ENCODE data around the gene BMPR1B. TPM values are rescaled to one million over a fixed set of nuclear protein-coding genes. Genes with fewer than 3 reads are reported as not detected.
A peak's percentile ranks its signal among the peaks of the same experiment; 100 is the strongest.

The BMPR1B gene
- polyA plus RNA-seq, 1 donor: 1.2 TPM

DNA sequence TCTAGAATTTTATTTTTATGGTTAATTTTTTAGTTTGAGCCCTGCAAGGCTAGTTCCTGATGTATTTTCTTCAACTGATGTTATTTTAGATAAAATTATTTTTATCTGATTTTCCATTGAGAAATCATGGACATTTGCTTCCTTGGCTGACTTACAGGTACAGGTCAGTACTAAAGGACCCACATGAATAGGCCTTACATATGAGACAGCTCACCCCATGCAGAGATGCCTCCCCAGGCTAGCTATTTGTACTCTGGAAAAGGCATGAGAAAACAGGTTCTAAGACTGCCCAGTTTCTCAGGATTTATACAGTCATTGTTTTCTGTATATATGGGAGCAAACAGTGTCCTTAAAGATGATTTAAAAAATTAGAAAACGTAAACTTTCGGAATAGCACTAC, 255.5 kb downstream of the BMPR1B start:
- Histone ChIP-seq H3K4me3 (ENCODE audit: low read length) (no peak overlapping the region), H3K4me1 (ENCODE audit: control insufficient read depth, insufficient read depth, low read length) (no peaks in the 10 kb centered on the region), H3K36me3 (ENCODE audit: control insufficient read depth, insufficient read depth, low read length) (no peaks in the 10 kb centered on the region), H3K27me3 (ENCODE audit: control insufficient read depth, insufficient read depth, low read length) (no peaks in the 10 kb centered on the region), H3K27ac (ENCODE audit: low read length) (no peak overlapping the region), H3K9me3 (ENCODE audit: control insufficient read depth, low read depth, low read length) (no peaks in the 10 kb centered on the region)
- 95% methylated on average over 2 of the region's 2 CpGs for WGBS (ENCODE audit: insufficient coverage, low lambda C conversion rate)
- no peak for DNase-seq

DNA sequence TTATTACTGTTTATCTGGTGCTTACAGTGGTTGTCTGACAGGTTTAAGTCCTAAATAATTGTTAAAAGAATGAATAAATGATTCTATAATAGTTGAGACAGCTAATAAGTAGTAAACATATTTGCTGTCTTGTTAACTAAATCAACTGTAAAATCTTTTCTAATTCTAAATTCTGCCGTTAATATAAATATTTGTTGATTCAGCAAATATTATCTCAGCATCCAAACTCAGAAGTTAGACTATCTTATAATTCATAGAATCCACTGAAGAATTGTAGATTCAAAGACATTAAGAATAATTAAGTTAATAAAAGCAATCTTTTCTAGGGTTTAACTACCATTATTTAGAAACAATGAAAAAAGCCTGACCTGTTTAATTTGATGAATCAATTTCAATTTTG, 256.3 kb downstream of the BMPR1B start:
- WGBS (ENCODE audit: insufficient coverage, low lambda C conversion rate): 100% methylated on average over 1 of the region's 1 CpG
- Histone ChIP-seq H3K4me3 (ENCODE audit: low read length) (no peak overlapping the region), H3K36me3 (ENCODE audit: control insufficient read depth, insufficient read depth, low read length) (no peaks in the 10 kb centered on the region), H3K4me1 (ENCODE audit: control insufficient read depth, insufficient read depth, low read length) (peaks cover under 1% of the 10 kb centered on the region), H3K27ac (ENCODE audit: low read length) (no peak overlapping the region), H3K9me3 (ENCODE audit: control insufficient read depth, low read depth, low read length) (no peaks in the 10 kb centered on the region), H3K27me3 (ENCODE audit: control insufficient read depth, insufficient read depth, low read length) (no peaks in the 10 kb centered on the region)
- no peak for DNase-seq

DNA sequence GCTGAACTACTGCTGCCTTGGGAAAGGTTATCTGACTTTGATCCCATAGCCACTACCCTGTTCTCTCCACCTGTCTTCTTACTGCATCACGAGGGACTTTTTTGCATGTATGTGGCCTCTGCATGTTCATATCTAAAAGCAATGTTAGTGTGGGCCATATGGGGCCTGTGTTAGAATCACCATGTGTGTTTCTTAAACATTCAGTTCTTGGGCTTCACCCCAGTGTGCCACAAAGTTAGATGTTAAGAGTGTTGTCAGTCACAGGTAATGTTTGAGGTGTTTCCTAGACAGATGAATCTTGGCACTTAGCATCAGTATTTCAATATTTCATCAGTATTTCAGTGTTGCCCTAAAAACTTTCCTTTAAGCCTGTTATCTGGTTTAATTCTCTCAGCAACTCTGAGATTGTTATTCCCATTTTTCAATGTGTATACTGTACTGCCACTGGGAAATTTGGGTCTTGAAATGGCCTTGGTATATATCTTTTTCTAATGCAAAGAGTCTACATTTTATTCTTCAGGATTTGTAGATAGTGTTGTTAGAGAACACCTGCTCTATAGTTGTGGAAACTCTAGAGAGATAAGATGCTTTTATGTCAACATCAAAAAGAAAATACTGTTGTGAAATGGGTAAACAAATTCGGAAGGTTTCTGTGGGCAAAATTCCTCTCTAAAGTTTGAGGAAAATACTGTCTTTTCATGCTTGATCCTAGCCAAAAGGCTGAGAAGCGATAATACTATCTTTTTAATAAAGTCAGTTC, 259.7 kb downstream of the BMPR1B start:
- Histone ChIP-seq H3K4me1 (ENCODE audit: control insufficient read depth, insufficient read depth, low read length) (peaks cover 5% of the 10 kb centered on the region), H3K27me3 (ENCODE audit: control insufficient read depth, insufficient read depth, low read length) (no peaks in the 10 kb centered on the region), H3K4me3 (ENCODE audit: low read length) (no peak overlapping the region), H3K36me3 (ENCODE audit: control insufficient read depth, insufficient read depth, low read length) (no peaks in the 10 kb centered on the region), H3K27ac (ENCODE audit: low read length) (no peak overlapping the region), H3K9me3 (ENCODE audit: control insufficient read depth, low read depth, low read length) (no peaks in the 10 kb centered on the region)
- 100% methylated on average over 1 of the region's 3 CpGs for WGBS (ENCODE audit: insufficient coverage, low lambda C conversion rate)
- no peak for DNase-seq

DNA sequence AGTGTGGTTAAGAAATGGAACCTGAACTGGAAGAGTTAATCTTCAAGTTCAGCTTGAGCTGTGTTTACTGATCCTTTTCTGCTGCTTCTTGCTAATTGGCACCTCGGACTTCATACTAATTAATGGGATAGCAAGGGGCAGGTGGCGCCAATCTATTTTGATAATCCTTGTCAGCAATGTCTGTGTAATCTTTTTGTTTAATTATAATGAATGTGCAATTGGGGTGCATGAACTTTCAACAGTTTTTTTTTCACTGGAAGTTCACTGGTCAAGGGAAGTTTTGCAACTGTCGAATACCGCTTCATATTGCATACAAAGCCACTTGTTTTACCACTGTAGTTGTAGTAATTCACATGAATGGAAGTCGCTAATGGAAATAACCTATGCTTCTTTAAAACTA, 261.0 kb downstream of the BMPR1B start:
- Histone ChIP-seq H3K4me1 (ENCODE audit: control insufficient read depth, insufficient read depth, low read length) (peaks cover 5% of the 10 kb centered on the region), H3K27me3 (ENCODE audit: control insufficient read depth, insufficient read depth, low read length) (no peaks in the 10 kb centered on the region), H3K9me3 (ENCODE audit: control insufficient read depth, low read depth, low read length) (no peaks in the 10 kb centered on the region), H3K36me3 (ENCODE audit: control insufficient read depth, insufficient read depth, low read length) (no peaks in the 10 kb centered on the region), H3K27ac (ENCODE audit: low read length) (no peak overlapping the region), H3K4me3 (ENCODE audit: low read length) (no peak overlapping the region)
- no CpG with 5 or more reads among the region's 5 CpGs for WGBS (ENCODE audit: insufficient coverage, low lambda C conversion rate)
- DNase-seq: peak; percentile 4 to 11

DNA sequence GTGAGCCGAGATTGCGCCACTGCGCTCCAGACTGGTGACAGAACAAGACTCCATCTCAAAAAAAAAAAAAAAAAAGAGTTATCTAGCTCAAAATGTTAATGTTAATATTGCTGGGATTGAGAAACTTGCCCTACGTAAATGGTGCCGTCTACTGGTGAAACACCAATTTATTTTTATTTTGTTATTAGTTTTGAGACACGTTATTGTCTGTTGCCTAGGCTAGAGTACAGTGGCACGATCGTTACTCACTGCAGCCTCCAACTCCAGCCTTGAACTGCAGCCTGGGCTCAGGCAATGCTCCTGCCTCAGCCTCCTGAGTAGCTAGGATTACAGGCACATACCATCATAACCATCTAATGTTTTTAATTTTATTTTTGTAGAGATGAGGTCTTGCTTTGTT, 262.8 kb downstream of the BMPR1B start:
- no peaks in the 10 kb centered on the region for H3K9me3 ChIP-seq (ENCODE audit: control insufficient read depth, low read depth, low read length)
- no peak for DNase-seq
- no peak overlapping the region for H3K27ac ChIP-seq (ENCODE audit: low read length)
- no peaks in the 10 kb centered on the region for H3K27me3 ChIP-seq (ENCODE audit: control insufficient read depth, insufficient read depth, low read length)
- H3K4me1 ChIP-seq (ENCODE audit: control insufficient read depth, insufficient read depth, low read length): peaks cover 5% of the 10 kb centered on the region
- 93% methylated on average over 2 of the region's 8 CpGs for WGBS (ENCODE audit: insufficient coverage, low lambda C conversion rate)
- no peak overlapping the region for H3K4me3 ChIP-seq (ENCODE audit: low read length)
- no peaks in the 10 kb centered on the region for H3K36me3 ChIP-seq (ENCODE audit: control insufficient read depth, insufficient read depth, low read length)

DNA sequence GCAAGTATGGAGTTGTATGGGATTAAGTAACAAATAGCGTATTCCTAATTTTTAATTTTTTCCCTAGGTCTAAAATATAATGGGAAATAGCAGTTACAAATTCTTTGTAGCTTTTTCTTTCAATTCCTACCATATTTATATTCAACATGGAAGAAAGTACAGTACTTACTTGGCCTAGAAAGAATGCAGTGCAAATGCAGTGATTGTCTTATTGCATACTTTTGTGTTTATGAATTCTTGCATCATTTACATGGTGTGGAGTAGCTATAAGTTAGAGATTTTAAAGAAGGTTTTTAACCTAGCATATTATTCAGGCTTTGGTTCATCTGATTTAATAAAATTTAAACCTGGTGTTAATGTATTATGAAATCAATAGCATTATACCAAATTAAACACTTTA, 263.3 kb downstream of the BMPR1B start:
- no peak overlapping the region for H3K4me3 ChIP-seq (ENCODE audit: low read length)
- H3K27me3 ChIP-seq (ENCODE audit: control insufficient read depth, insufficient read depth, low read length): no peaks in the 10 kb centered on the region
- H3K9me3 ChIP-seq (ENCODE audit: control insufficient read depth, low read depth, low read length): no peaks in the 10 kb centered on the region
- H3K27ac ChIP-seq (ENCODE audit: low read length): no peak overlapping the region
- 88% methylated on average over 1 of the region's 1 CpG for WGBS (ENCODE audit: insufficient coverage, low lambda C conversion rate)
- peaks cover 5% of the 10 kb centered on the region for H3K4me1 ChIP-seq (ENCODE audit: control insufficient read depth, insufficient read depth, low read length)
- H3K36me3 ChIP-seq (ENCODE audit: control insufficient read depth, insufficient read depth, low read length): no peaks in the 10 kb centered on the region
- DNase-seq: no peak

DNA sequence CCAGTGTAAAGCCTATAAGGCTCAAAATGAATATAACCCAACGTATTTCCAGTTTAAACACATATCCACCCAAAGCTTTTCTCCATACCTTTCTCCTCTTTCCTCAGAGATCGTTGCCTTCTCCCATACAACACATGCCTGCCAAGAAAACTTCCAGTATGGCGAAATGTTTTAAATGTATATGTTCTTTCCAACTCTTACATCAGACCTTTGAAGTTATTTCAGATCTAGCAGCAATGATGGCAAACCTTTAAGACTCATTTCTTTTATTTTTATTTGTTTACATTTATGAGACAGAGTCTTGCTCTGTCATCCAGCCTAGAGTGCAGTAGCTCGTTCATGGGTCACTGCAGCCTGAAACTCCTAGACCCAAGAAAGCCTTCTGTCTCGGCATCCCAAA, 265.4 kb downstream of the BMPR1B start:
- H3K4me1 ChIP-seq (ENCODE audit: control insufficient read depth, insufficient read depth, low read length): peaks cover 5% of the 10 kb centered on the region
- H3K27ac ChIP-seq (ENCODE audit: low read length): no peak overlapping the region
- H3K27me3 ChIP-seq (ENCODE audit: control insufficient read depth, insufficient read depth, low read length): no peaks in the 10 kb centered on the region
- H3K9me3 ChIP-seq (ENCODE audit: control insufficient read depth, low read depth, low read length): no peaks in the 10 kb centered on the region
- H3K36me3 ChIP-seq (ENCODE audit: control insufficient read depth, insufficient read depth, low read length): no peaks in the 10 kb centered on the region
- whole genome bisulfite sequencing (ENCODE audit: insufficient coverage, low lambda C conversion rate): 100% methylated on average over 2 of the region's 5 CpGs
- DNase-seq: no peak
- no peak overlapping the region for H3K4me3 ChIP-seq (ENCODE audit: low read length)

DNA sequence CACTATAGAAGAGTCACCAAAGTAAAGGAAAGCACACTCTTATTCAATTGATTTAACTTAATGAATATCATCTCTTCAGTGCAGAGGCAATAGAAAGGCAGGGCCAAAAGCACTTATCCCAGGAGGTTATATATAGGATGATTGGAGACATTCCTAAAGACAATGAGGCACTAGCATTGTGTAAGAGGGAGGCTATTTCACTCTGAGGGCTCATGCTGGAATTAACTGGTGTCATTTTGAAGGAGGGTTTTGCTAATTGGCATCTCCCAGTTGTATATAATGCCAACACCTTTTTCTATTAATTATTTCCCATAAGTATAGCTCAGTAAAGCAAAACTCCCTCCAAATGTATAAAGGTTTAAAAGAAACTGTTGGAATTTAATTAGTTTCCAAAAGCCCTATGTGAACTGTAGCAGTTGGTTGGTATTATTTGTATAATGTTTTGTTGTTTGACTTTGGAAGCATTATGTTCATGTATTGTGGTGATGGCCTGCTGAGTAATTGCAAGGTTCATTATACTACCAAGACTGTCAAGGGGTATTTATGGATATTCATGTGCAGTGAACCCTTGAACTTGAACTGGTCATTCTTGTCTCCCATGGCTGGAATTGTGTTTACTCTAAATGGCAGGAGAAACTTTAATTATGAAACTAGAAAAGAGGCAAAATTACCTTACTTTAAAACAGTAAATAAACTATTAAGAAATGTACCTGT, 270.3 kb downstream of the BMPR1B start:
- no peaks in the 10 kb centered on the region for H3K36me3 ChIP-seq (ENCODE audit: control insufficient read depth, insufficient read depth, low read length)
- H3K9me3 ChIP-seq (ENCODE audit: control insufficient read depth, low read depth, low read length): no peaks in the 10 kb centered on the region
- DNase-seq: no peak
- no peak overlapping the region for H3K27ac ChIP-seq (ENCODE audit: low read length)
- no peaks in the 10 kb centered on the region for H3K27me3 ChIP-seq (ENCODE audit: control insufficient read depth, insufficient read depth, low read length)
- no peaks in the 10 kb centered on the region for H3K4me1 ChIP-seq (ENCODE audit: control insufficient read depth, insufficient read depth, low read length)
- H3K4me3 ChIP-seq (ENCODE audit: low read length): no peak overlapping the region

DNA sequence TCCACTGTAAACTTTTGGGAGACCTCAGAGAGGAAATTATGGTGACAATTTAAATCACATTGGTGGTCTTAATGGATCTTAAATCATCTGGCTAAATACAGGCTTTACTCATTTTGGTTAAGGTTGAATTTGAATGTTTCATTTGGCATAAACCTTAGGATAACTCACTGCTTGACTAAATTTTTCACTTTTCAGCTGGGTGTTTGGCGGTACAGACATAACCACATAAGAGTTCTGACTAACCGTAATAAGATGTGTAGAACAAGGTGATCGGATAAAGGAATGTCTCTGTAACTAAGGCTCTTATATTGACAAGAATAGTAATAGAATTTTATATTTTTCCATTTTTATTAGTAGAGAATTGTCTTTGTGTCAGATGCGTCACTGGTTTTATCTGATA, 281.0 kb downstream of the BMPR1B start:
- no peaks in the 10 kb centered on the region for H3K36me3 ChIP-seq (ENCODE audit: control insufficient read depth, insufficient read depth, low read length)
- no peaks in the 10 kb centered on the region for H3K9me3 ChIP-seq (ENCODE audit: control insufficient read depth, low read depth, low read length)
- no peak overlapping the region for H3K27ac ChIP-seq (ENCODE audit: low read length)
- no peak for DNase-seq
- H3K4me3 ChIP-seq (ENCODE audit: low read length): no peak overlapping the region
- no CpG with 5 or more reads among the region's 4 CpGs for WGBS (ENCODE audit: insufficient coverage, low lambda C conversion rate)
- no peaks in the 10 kb centered on the region for H3K4me1 ChIP-seq (ENCODE audit: control insufficient read depth, insufficient read depth, low read length)
- no peaks in the 10 kb centered on the region for H3K27me3 ChIP-seq (ENCODE audit: control insufficient read depth, insufficient read depth, low read length)

DNA sequence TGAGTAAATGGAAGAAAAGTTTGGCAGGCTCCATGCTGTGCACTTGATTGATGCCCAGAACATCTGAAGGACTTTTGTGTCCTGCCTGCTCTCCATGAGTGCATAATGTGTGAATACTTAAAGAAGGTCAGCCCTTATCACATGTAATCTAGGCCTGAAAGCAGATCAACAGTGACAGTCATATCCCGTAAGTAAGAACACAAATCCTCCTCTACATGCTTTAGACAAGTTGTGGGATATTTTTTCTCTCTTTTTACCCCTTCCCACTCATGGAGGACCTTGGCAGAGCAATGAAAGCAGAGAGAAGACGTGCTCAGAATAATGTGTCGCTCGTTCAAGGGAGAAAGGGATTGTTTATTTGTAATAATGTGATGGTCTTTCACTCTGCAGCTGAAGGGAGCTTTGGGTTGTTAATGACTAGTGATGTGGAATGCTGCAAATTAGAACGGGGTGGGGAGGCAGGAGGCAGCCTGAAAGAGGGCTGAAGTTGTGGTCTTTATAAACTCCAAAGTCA, 286.6 kb downstream of the BMPR1B start:
- WGBS (ENCODE audit: insufficient coverage, low lambda C conversion rate): 83% methylated on average over 1 of the region's 5 CpGs
- Histone ChIP-seq H3K27ac (ENCODE audit: low read length) (no peak overlapping the region), H3K36me3 (ENCODE audit: control insufficient read depth, insufficient read depth, low read length) (no peaks in the 10 kb centered on the region), H3K4me1 (ENCODE audit: control insufficient read depth, insufficient read depth, low read length) (no peaks in the 10 kb centered on the region), H3K9me3 (ENCODE audit: control insufficient read depth, low read depth, low read length) (no peaks in the 10 kb centered on the region), H3K27me3 (ENCODE audit: control insufficient read depth, insufficient read depth, low read length) (no peaks in the 10 kb centered on the region), H3K4me3 (ENCODE audit: low read length) (no peak overlapping the region)
- no peak for DNase-seq
